IgD-negative memory B cell (primary cell): ENCODE results near the gene MEAK7. TPM values are rescaled to one million over a fixed set of nuclear protein-coding genes. Genes with fewer than 3 reads are reported as not detected.

ENCODE experiments used
- H3K27ac Mint-ChIP-seq, 3 donors: one replicate each; pipeline ENCODE4 v1.8.0; 2020 to 2022; ENCODE audit warnings: mild to moderate bottlenecking in 3 of 3, mixed read lengths in 3 of 3, moderate library complexity in 1 of 3
- H3K27me3 Mint-ChIP-seq: one replicate; pipeline ENCODE4 v1.8.0; 2021; ENCODE audit warnings: mixed read lengths
- H3K36me3 Mint-ChIP-seq: one replicate; pipeline ENCODE4 v1.8.0; 2020; ENCODE audit warnings: mild to moderate bottlenecking, mixed read lengths
- H3K4me1 Mint-ChIP-seq, 3 donors: one replicate each; pipeline ENCODE4 v1.8.0; 2020 to 2022; ENCODE audit warnings: mixed read lengths in 3 of 3, mild to moderate bottlenecking in 1 of 3
- H3K4me3 Mint-ChIP-seq, 4 donors: one replicate each; pipeline ENCODE4 v1.8.0; 2020 to 2022; ENCODE audit warnings: mild to moderate bottlenecking in 4 of 4, mixed read lengths in 4 of 4, moderate library complexity in 3 of 4
- H3K9me3 Mint-ChIP-seq, 3 donors: one replicate each; pipeline ENCODE4 v1.8.0; 2020 to 2021; ENCODE audit warnings: mixed read lengths in 3 of 3, mild to moderate bottlenecking in 1 of 3
- polyA plus RNA-seq: library from polyadenylated mRNA; unstranded; fragments of 300-500 nt; fragmentation: Illumina TruSeq; gene quantifications from one replicate; pipeline ENCODE4 v1.2.3, GENCODE V29; 2021

The MEAK7 gene
- polyA plus RNA-seq, 1 donor from 2014 or later, result 8.2 TPM

DNA sequence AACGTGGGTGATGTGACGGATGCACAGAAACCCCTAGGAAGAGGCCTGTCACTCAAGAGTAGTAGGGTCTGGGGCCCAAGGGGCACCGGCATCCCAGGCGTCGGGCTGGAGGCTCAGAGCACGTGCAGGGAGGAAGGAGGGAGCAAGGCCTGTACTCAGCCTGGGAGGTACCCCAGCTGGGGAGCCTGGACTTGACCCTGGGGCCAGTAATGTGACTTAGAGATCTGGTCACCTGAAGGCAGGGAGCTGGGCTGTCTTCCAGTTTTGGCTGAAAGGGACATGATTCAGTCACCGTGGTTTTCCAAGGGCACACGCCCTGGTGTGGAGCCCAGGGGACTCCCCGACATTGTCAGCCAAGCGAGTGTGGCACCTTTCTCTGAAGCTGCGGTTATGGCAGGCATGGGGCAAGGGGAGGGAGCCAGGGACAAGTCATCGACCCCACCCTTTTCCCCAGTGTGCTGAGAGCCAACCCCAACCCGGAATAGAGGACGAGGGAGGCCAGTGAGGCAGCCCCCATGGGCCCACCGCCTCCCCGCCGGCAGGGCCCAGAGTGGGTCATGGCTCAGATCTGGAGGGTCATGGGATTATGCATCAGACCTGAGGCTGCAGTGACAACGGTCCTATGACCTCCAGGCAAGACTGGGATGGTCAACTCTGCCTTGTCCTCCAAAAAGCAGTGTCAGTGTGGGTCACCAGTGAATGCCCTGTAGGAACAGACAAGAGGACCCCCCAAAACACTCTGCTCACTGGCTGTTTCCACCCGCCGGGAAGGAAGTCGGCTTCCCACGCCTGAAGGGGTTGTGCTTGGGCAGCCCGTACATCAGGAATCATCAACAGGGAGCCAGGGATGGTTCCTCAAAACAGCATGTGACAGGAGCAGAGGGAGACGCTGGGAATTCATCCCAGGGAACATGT is 41.9 kb downstream of the MEAK7 start:
- H3K27me3 Mint-ChIP-seq, result no peaks in the 10 kb centered on the region
- H3K27ac Mint-ChIP-seq, result no peak overlapping the region
- H3K4me3 Mint-ChIP-seq, result no peak overlapping the region
- no peaks in the 10 kb centered on the region for H3K4me1 Mint-ChIP-seq
- peaks cover 2 to 13% (median 6%) of the 10 kb centered on the region in 3 donors for H3K9me3 Mint-ChIP-seq
- peaks cover 20% of the 10 kb centered on the region for H3K36me3 Mint-ChIP-seq

DNA sequence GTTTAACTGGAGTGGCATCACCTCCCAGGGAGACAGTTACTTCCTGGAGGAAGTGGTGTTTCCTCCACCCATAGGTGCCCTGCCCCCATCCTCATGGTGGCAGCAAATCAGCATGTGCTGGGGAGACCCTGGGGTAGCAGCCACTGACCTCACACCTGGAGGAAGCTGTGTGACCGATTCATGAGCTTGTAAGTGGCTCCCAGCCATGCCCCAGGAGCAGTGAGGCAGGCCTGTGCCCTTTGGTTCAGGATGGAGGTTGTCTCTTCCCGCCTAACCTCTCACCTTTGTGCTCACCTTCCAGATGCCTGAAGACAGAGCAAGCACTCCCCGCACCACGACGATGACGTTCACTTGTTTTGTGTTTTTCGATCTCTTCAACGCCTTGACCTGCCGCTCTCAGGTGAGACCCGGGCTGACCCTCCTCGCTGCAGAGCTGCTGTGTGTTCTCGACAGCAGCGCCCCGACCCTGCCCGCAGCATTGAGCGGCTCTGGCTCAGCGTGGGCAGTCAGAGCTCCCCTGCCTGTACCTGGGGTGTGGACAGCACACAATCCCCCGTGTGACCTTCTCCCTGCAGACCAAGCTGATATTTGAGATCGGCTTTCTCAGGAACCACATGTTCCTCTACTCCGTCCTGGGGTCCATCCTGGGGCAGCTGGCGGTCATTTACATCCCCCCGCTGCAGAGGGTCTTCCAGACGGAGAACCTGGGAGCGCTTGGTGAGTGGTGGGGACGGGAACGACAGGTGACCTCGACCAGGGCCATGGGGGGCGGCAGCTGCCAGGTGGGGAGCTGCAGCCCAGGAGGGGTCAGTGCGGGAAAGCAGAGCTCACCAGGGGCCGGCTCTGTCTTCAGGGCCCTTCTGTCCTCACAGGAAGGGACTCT is 42.8 kb downstream of the MEAK7 start:
- H3K36me3 Mint-ChIP-seq, result peaks cover 12% of the 10 kb centered on the region
- no peak overlapping the region for H3K27ac Mint-ChIP-seq
- H3K4me1 Mint-ChIP-seq, result no peaks in the 10 kb centered on the region
- H3K4me3 Mint-ChIP-seq, result no peak overlapping the region
- no peaks in the 10 kb centered on the region for H3K27me3 Mint-ChIP-seq
- peaks cover 0 to 6% (median 5%) of the 10 kb centered on the region in 3 donors for H3K9me3 Mint-ChIP-seq

DNA sequence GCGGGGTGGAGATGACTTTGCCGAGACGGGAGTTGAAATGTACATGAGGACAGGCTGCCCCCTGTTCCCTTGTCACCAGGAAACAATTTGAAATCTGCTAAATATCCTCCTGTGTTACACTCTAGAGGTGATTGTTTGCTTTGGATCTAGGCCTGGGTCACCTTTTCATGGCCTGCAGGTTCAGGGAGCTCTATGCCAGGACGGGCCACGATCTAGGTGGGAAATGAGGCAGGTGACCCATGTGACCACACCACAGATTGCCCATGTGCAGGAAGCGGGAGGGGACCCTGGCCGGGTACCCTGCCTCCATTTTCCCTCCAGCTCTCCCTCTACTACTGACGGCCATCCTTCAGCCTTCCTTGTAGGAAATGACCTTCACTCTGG is 43.4 kb downstream of the MEAK7 start:
- H3K36me3 Mint-ChIP-seq, result peaks cover 6% of the 10 kb centered on the region
- no peak overlapping the region for H3K27ac Mint-ChIP-seq
- no peaks in the 10 kb centered on the region for H3K27me3 Mint-ChIP-seq
- no peaks in the 10 kb centered on the region for H3K9me3 Mint-ChIP-seq
- no peaks in the 10 kb centered on the region for H3K4me1 Mint-ChIP-seq
- H3K4me3 Mint-ChIP-seq, result no peak overlapping the region

DNA sequence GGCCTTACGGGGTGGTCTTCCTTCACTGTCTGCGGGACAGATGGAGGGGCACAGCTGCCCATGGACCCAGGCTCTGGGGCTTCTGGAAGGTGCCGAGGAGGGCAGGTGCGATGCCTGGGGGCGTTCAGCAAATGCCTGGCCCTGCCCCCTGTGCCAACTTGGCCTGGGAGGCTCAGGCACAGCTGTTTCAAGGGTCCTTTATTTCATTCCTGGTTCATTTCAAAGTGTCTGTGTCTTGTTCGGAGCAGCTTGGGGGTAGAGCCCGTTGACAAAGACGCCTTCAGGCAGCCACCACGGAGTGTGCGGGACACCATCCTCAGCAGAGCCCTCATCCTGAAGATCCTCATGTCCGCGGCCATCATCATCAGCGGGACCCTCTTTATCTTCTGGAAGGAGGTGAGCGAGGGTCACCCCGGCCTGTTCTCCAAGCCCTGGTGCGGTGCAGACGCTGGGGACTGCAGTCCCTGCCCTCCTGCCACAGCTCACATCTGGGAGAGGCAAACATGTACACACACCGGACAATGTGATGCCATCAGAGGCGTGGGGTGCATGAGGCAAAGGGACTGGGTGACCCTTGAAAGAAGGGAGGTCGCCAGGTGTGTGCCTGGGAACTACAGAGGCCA is 43.9 kb downstream of the MEAK7 start:
- Mint-ChIP-seq H3K4me1 (no peaks in the 10 kb centered on the region), H3K27ac (no peak overlapping the region), H3K36me3 (peaks cover under 1% of the 10 kb centered on the region), H3K27me3 (no peaks in the 10 kb centered on the region), H3K9me3 (no peaks in the 10 kb centered on the region), H3K4me3 (no peak overlapping the region)

DNA sequence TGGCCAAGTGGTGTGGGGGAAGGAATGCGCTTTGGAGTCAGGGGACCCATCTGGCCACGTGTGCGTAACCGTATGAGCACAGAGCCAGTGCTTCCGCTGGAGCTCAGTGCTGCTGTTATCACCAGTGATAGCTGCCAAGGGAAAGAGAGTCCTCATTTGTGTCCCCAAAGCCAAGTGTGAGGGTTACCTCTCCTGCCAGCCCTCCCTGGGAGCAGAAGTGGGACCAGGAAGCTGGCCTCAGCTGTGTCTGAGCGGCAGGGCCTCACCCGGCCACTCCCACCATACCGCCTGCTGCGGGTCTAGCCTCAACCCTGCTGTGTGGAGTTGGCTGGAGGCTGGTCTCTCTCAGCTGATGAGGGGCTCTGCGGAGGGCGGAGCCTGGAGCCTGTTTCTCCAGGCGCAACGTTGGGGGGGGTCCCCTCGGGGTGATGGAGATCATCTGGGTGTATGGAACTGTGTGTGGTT is 44.5 kb downstream of the MEAK7 start:
- no peaks in the 10 kb centered on the region for H3K27me3 Mint-ChIP-seq
- H3K4me3 Mint-ChIP-seq, result no peak overlapping the region
- H3K9me3 Mint-ChIP-seq, result no peaks in the 10 kb centered on the region
- no peaks in the 10 kb centered on the region for H3K36me3 Mint-ChIP-seq
- no peaks in the 10 kb centered on the region for H3K4me1 Mint-ChIP-seq
- H3K27ac Mint-ChIP-seq, result no peak overlapping the region

DNA sequence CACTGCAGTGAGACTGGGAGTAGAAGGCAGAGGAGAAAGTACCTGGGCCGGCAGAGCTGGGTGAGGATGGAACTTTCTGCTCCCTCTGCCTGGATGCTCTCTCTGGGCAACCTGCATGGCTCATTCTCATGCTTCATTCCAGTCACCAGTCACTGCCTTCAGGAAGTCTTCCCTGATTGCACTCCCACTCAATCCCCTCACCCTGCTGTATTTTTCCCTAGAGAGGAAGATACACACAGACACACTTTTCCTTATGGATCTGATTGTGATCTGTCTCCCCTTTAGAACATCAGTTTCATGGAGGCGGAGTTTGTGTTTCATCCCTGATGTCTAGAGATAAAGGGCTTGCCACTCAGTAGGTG is 44.9 kb downstream of the MEAK7 start:
- no peaks in the 10 kb centered on the region for H3K36me3 Mint-ChIP-seq
- H3K27ac Mint-ChIP-seq, result no peak overlapping the region
- H3K9me3 Mint-ChIP-seq, result no peaks in the 10 kb centered on the region
- H3K4me1 Mint-ChIP-seq, result no peaks in the 10 kb centered on the region
- no peaks in the 10 kb centered on the region for H3K27me3 Mint-ChIP-seq
- no peak overlapping the region for H3K4me3 Mint-ChIP-seq

DNA sequence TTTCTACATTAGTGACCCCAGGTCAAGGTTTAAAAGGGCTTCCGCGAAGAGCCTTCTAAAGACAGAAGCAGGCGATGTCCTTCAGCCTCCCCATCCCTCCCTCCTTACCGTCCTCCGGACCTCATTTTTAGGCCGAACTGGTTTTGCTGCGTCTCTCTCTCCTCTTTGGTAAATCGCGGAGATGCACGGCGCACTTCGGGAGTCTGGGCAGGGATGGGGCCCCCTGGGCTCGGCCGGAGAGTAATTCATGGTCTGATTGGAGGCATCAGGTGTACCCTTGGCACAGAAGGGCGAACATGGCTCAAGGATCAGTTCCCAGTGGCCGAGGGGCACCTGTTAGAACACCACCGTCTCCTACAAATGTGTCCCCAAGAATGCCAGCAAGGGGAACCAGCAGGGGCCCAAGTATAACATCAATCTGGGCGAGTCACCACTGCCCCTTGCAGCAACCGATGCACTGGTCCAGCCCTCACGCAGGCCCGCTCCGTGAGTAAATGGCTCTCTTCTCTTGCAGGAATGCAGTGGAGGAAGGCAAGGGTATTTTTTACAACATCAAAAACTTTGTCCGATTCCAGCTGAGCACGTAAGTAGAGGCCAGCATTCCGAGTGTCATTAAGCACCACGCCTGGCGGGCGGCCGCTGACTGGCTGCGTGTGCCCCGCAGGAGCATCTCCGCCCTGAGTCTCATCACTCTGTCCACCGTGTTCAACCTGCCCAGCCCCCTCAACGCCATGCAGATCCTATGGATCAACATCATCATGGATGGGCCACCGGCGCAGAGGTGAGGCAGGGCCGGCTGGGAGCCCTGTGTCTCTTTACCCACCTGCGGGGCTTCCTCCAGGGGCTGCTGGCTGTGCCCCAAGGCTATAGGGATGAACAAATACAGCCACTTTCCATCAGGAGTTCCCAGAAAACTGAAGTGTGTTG is 45.6 kb downstream of the MEAK7 start:
- H3K27ac Mint-ChIP-seq, result no peak overlapping the region
- H3K9me3 Mint-ChIP-seq, result no peaks in the 10 kb centered on the region
- H3K4me1 Mint-ChIP-seq, result no peaks in the 10 kb centered on the region
- H3K36me3 Mint-ChIP-seq, result no peaks in the 10 kb centered on the region
- no peak overlapping the region for H3K4me3 Mint-ChIP-seq
- H3K27me3 Mint-ChIP-seq, result no peaks in the 10 kb centered on the region

DNA sequence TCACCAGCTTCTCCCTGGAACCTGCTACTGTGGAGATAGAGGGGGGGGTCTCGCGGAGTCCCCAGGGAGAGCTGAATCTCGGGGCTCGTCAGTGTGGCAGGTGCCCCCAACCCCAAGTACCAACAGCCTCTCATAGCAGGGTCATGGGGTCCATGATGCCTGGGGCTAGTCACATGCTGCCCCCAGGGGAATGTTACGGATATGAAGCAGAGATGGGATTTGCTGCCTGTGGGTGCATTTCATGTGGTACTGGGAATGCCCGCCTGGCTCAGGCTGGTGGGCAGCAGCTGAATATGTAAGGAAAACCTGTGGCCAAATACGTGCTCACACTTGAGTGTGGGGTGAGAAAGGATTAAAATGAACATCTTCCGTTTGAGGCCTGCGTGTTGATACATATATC is 49.4 kb downstream of the MEAK7 start:
- Mint-ChIP-seq H3K27me3 (peaks cover 1% of the 10 kb centered on the region), H3K9me3 (peaks cover 0 to 1% (median 0%) of the 10 kb centered on the region in 3 donors), H3K36me3 (no peaks in the 10 kb centered on the region), H3K4me3 (no peak overlapping the region), H3K27ac (no peak overlapping the region), H3K4me1 (no peaks in the 10 kb centered on the region)

Other genes starting within 250 kb of the MEAK7 start
- gene WFDC1, start 209.8 kb downstream of the MEAK7 start, polyA plus RNA-seq, result not detected
- gene ATP2C2, start 136.1 kb downstream of the MEAK7 start, polyA plus RNA-seq, result not detected
- 725 TPM for gene COTL1, start 113.4 kb upstream of the MEAK7 start, polyA plus RNA-seq
- 34.1 TPM for gene KLHL36, start 143.9 kb upstream of the MEAK7 start, polyA plus RNA-seq
- gene USP10, start 195.3 kb upstream of the MEAK7 start, polyA plus RNA-seq, result 95.8 TPM